ENCODE results near the gene TMEM201. TPM values are rescaled to one million over a fixed set of nuclear protein-coding genes. Genes with fewer than 3 reads are reported as not detected.

The TMEM201 gene
- total and polyA plus RNA-seq, 9 donors, result 1.6 to 20.8 (median 15.6) TPM

GRCh38 chr1:9611716-9612115 is 23.0 kb downstream of the TMEM201 start:
- no peak for DNase-seq

GRCh38 chr1:9612162-9612845 is 23.6 kb downstream of the TMEM201 start:
- DNase-seq, result no peak
- 89 to 95% (median 92%) methylated on average over 11 of the region's 11 CpGs for WGBS, 3 donors
- H3K36me3 ChIP-seq, result no peaks in the 10 kb centered on the region
- no peak for TF ChIP-seq POLR2A (IDR thresholded peaks at IDR 0.05)
- no peak for TF ChIP-seq EP300 (IDR thresholded peaks at IDR 0.05)
- TF ChIP-seq CTCF (IDR thresholded peaks at IDR 0.05), result no peak
- intact Hi-C loops (cut with DNase I), result no loop called here
- no peak overlapping the region for H3K4me3 ChIP-seq
- no peaks in the 10 kb centered on the region for H3K4me1 ChIP-seq (ENCODE audit: insufficient read depth)
- no peak overlapping the region for H3K27ac ChIP-seq
- no peaks in the 10 kb centered on the region for H3K27me3 ChIP-seq
- H3K9me3 ChIP-seq, result no peaks in the 10 kb centered on the region

More at GRCh38 chr1:9611716-9612115, 23.0 kb downstream of the TMEM201 start:
- H3K27ac ChIP-seq, result no peak overlapping the region
- no peaks in the 10 kb centered on the region for H3K9me3 ChIP-seq
- intact Hi-C loops (cut with DNase I), result no loop called here
- no peak overlapping the region for H3K4me3 ChIP-seq
- H3K27me3 ChIP-seq, result no peaks in the 10 kb centered on the region
- 84 to 91% (median 89%) methylated on average over 13 of the region's 13 CpGs for WGBS, 3 donors
- no peaks in the 10 kb centered on the region for H3K4me1 ChIP-seq (ENCODE audit: insufficient read depth)
- no peaks in the 10 kb centered on the region for H3K36me3 ChIP-seq
- TF ChIP-seq CTCF (IDR thresholded peaks at IDR 0.05) (no peak), POLR2A (IDR thresholded peaks at IDR 0.05) (no peak), EP300 (IDR thresholded peaks at IDR 0.05) (no peak)

- intact Hi-C loops (cut with DNase I), result no loop called here
- Histone ChIP-seq H3K27me3 (no peaks in the 10 kb centered on the region), H3K36me3 (no peaks in the 10 kb centered on the region), H3K4me3 (no peak overlapping the region), H3K27ac (no peak overlapping the region), H3K9me3 (no peaks in the 10 kb centered on the region), H3K4me1 (ENCODE audit: insufficient read depth) (no peaks in the 10 kb centered on the region)
- no peak for DNase-seq
- TF ChIP-seq POLR2A (IDR thresholded peaks at IDR 0.05), result no peak
- no peak for TF ChIP-seq EP300 (IDR thresholded peaks at IDR 0.05)
- TF ChIP-seq CTCF (IDR thresholded peaks at IDR 0.05), result no peak
- WGBS, 3 donors, result 86 to 87% (median 86%) methylated on average over 20 of the region's 20 CpGs
These were observed 24.3 kb downstream of the TMEM201 start for GRCh38 chr1:9612871-9613624.

GRCh38 chr1:9613625-9614299 is 25.1 kb downstream of the TMEM201 start:
- 74 to 83% (median 82%) methylated on average over 16 to 17 of the region's 17 CpGs for WGBS, 3 donors
- H3K27ac ChIP-seq, result no peak overlapping the region

More at GRCh38 chr1:9613625-9614299, 25.1 kb downstream of the TMEM201 start:
- Histone ChIP-seq H3K27me3 (no peaks in the 10 kb centered on the region), H3K4me3 (no peak overlapping the region), H3K9me3 (no peaks in the 10 kb centered on the region), H3K4me1 (ENCODE audit: insufficient read depth) (no peaks in the 10 kb centered on the region), H3K36me3 (no peaks in the 10 kb centered on the region)
- TF ChIP-seq CTCF (IDR thresholded peaks at IDR 0.05) (no peak), EP300 (IDR thresholded peaks at IDR 0.05) (no peak), POLR2A (IDR thresholded peaks at IDR 0.05) (no peak)
- no peak for DNase-seq
- intact Hi-C loops (cut with DNase I), result no loop called here

Measured in ovary (tissue), 9 donors.